Endothelial cell of umbilical vein (primary cell): ENCODE results near the gene XDH. TPM values are rescaled to one million over a fixed set of nuclear protein-coding genes. Genes with fewer than 3 reads are reported as not detected.

Source experiments
- BruUV-seq: library from RNA; stranded (reverse); fragments of 400-500 nt; replicated peaks from 2 replicates; lab custom pipeline; 2021; lab: Mats Ljungman, UMichigan
- CTCF ChIA-PET: fragments of 300-600, 350-600 bp; sonication (Branson Sonifier 250); formaldehyde crosslinking; loops from one replicate; lab custom pipeline; 2021; ENCODE audit warnings: antibody characterized with exemption, inconsistent platforms; lab: Charles Lee
- POLR2A ChIA-PET: fragments of 300-600, 350-600 bp; sonication (Branson Sonifier 250); formaldehyde crosslinking; loops from one replicate; lab custom pipeline; 2021; ENCODE audit warnings: antibody characterized with exemption, inconsistent platforms; lab: Charles Lee
- DNase-seq: peaks from one replicate; pipeline ENCODE4 v3.0.0-alpha.2; 2011; ENCODE audit warnings: low read depth, low spot score
- FAIRE-seq: peaks from 2 replicates; lab custom pipeline; 2011; peaks lifted over from hg19 to GRCh38; lab: Jason Lieb, UNC
- H2AFZ ChIP-seq: 2 replicates; pipeline ENCODE4 v1.6.0; 2012; ENCODE audit warnings: low read depth, low read length, control low read depth, inconsistent platforms
- H3K27ac ChIP-seq: 2 replicates; pipeline ENCODE4 v1.5.1; 2011; ENCODE audit warnings: low read depth, mild to moderate bottlenecking, control low read depth, low read length, moderate library complexity; ENCODE audit not compliant: insufficient read depth
- H3K27me3 ChIP-seq, 2 experiments: 2 replicates each; pipeline versions ENCODE4 v1.6.0 to v1.6.1; 2011; ENCODE audit warnings: low read length in 2 of 2, mixed read lengths in 1 of 2; ENCODE audit not compliant: control insufficient read depth in 2 of 2, insufficient read depth in 2 of 2
- H3K36me3 ChIP-seq, 2 experiments: 2 replicates in 1 of 2; 3 replicates in 1 of 2; pipeline ENCODE4 v1.5.1; 2011; ENCODE audit warnings: low read length in 2 of 2, mild to moderate bottlenecking in 1 of 2, moderate library complexity in 1 of 2; ENCODE audit not compliant: control insufficient read depth in 2 of 2, insufficient read depth in 2 of 2; ENCODE audit errors: extremely low read depth in 1 of 2
- H3K4me1 ChIP-seq: 3 replicates; pipeline ENCODE4 v1.5.1; 2011; ENCODE audit warnings: mild to moderate bottlenecking, low read length; ENCODE audit not compliant: control insufficient read depth, insufficient read depth; ENCODE audit errors: extremely low read depth
- H3K4me2 ChIP-seq: 2 replicates; pipeline ENCODE4 v1.6.1; 2011; ENCODE audit warnings: low read length, control low read depth, mixed read lengths; ENCODE audit not compliant: insufficient read depth
- H3K4me3 ChIP-seq, 3 experiments: fragments of 200-600 bp in 1 of 3; sonication (generic), shearing (Covaris generic) in 1 of 3; replicated peaks in 1 of 3; 2 replicates each; pipeline ENCODE4 v1.5.1; 2011 to 2016; ENCODE audit warnings: control low read depth in 3 of 3, low read length in 3 of 3, mild to moderate bottlenecking in 2 of 3, inconsistent platforms in 1 of 3, low read depth in 1 of 3, moderate library complexity in 1 of 3; ENCODE audit not compliant: insufficient read depth in 1 of 3
- H3K79me2 ChIP-seq: 2 replicates; pipeline ENCODE4 v1.6.0; 2012; ENCODE audit warnings: low read length, inconsistent platforms; ENCODE audit not compliant: control insufficient read depth, insufficient read depth
- H3K9ac ChIP-seq: replicated peaks from 2 replicates; pipeline ENCODE3; 2011; ENCODE audit warnings: low read length, control low read depth; ENCODE audit not compliant: insufficient read depth; ENCODE audit errors: extremely low read depth
- H3K9me1 ChIP-seq: replicated peaks from 3 replicates; pipeline ENCODE4 v1.6.0; 2011; ENCODE audit warnings: mild to moderate bottlenecking, low read length; ENCODE audit not compliant: control insufficient read depth, insufficient read depth; ENCODE audit errors: extremely low read depth
- H3K9me3 ChIP-seq: replicated peaks from 2 replicates; pipeline ENCODE4 v1.5.1; 2012; ENCODE audit warnings: low read length, inconsistent platforms; ENCODE audit not compliant: control insufficient read depth, insufficient read depth
- H4K20me1 ChIP-seq: replicated peaks from 2 replicates; pipeline ENCODE3; 2011; ENCODE audit warnings: mild to moderate bottlenecking, low read length; ENCODE audit not compliant: control insufficient read depth, insufficient read depth; ENCODE audit errors: extremely low read depth
- EZH2 ChIP-seq: IDR thresholded peaks from 2 replicates; pipeline ENCODE4 v1.6.1; 2012; ENCODE audit warnings: borderline replicate concordance, low read depth, mild to moderate bottlenecking, moderate library complexity, low read length, inconsistent platforms; ENCODE audit not compliant: severe bottlenecking
- FOS ChIP-seq: IDR thresholded peaks from 2 replicates; pipeline ENCODE4 v1.6.1; 2011; ENCODE audit warnings: mild to moderate bottlenecking, low read length, moderate library complexity, borderline replicate concordance; ENCODE audit not compliant: insufficient read depth
- GATA2 ChIP-seq: IDR thresholded peaks from 2 replicates; pipeline ENCODE4 v1.7.0; 2011; ENCODE audit warnings: low read depth, mild to moderate bottlenecking, moderate library complexity, mixed read lengths, low read length; ENCODE audit not compliant: insufficient read length, insufficient read depth
- JUN ChIP-seq: IDR thresholded peaks from 2 replicates; pipeline ENCODE4 v1.6.1; 2011; ENCODE audit warnings: borderline replicate concordance, low read depth; ENCODE audit not compliant: insufficient read length, insufficient read depth
- MAX ChIP-seq: IDR thresholded peaks from 2 replicates; pipeline ENCODE4 v1.6.1; 2011; ENCODE audit not compliant: insufficient read depth, insufficient read length
- MYC ChIP-seq: IDR thresholded peaks from one replicate; pipeline ENCODE4 v1.6.1; 2011; ENCODE audit warnings: mild to moderate bottlenecking, low read depth, low read length
- POLR2A ChIP-seq: IDR thresholded peaks from 2 replicates; pipeline ENCODE4 v1.6.1; 2012; ENCODE audit warnings: low read depth, mild to moderate bottlenecking, control low read depth, low read length
- POLR2AphosphoS5 ChIP-seq: IDR thresholded peaks from 2 replicates; pipeline ENCODE4 v1.6.1; 2012; ENCODE audit warnings: low read depth, mild to moderate bottlenecking, control low read depth, low read length, moderate library complexity; ENCODE audit not compliant: insufficient read depth
- dilution Hi-C: fragments of 300-500 bp; cut with MboI; formaldehyde crosslinking; loops from one replicate; pipeline ENCODE4 v1.15.0; 2019; ENCODE audit warnings: low sequenced_read_pairs; ENCODE audit not compliant: extremely low pct_ligation_motif_present
- intact Hi-C: fragments of 100-400 bp; cut with micrococcal nuclease; formaldehyde crosslinking; loops from one replicate; pipeline ENCODE4 v1.10.0; 2022
- polyA plus RNA-seq, 4 experiments: library from polyadenylated mRNA; depleted of rRNA in 3 of 4; stranded (reverse) in 3 of 4; unstranded in 1 of 4; fragments of >200 nt; gene quantifications; 2 replicates each; pipeline versions ENCODE4 v1.2.1 to v1.2.3, GENCODE V29; 2011 to 2012; ENCODE audit warnings: missing spikeins in 1 of 4
- total RNA-seq: library from RNA; stranded (reverse); gene quantifications from 2 replicates; pipeline ENCODE4 v1.2.3, GENCODE V29; 2021
- TF ChIP-seq, protein P1 (sequence below), 2 donors: IDR thresholded peaks; 1 replicate in 1 of 2; 2 replicates in 1 of 2; pipeline ENCODE4 v1.5.1; 2011; ENCODE audit warnings: low read length in 2 of 2, mild to moderate bottlenecking in 2 of 2, moderate library complexity in 2 of 2, control low read depth in 1 of 2, inconsistent platforms in 1 of 2, low read depth in 1 of 2; ENCODE audit not compliant: insufficient read depth in 1 of 2; ENCODE audit errors: extremely low read depth in 1 of 2

The XDH gene
- total and polyA plus RNA-seq, 2 donors (not counting 3 experiments of a cell fraction or from before 2014, with no cell fraction given) = not detected

DNA sequence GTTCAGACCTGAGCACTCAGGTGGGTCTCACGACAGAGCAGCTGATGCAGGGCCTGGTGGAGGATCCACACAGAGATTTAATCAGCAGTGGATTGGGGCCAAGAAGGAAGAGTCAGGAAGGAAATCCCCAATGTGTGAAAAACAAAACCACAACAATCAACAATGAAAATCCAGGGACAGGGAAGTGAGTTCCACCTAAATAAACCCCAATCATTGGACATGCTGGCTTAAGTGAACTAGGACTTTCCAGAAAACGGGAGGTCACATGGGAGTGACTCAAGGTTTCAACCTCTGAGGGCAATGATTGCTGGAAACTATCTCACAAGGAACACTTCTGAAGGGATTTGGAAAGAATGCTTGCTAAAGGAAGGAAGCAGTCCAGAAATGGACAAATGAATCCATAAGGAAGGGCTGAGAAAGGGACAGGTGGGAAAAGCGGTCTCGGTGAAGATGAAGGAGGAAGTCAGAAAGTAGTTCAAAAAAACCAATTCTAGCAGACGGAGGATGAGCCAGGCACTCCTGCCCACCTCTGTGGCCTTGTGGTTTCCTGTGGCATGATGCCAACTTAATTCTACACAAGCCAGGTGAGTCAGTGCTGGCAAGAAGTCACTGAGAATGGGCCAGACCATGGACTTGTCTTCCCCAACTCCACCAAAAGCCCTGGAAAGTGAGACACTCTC, 15.4 kb upstream of the XDH start:
- Histone ChIP-seq H3K9ac (no peak overlapping the region), H3K27ac (no peak overlapping the region), H3K9me1 (no peaks in the 10 kb centered on the region), H2AFZ (no peak overlapping the region), H3K79me2 (no peaks in the 10 kb centered on the region), H3K4me1 (no peaks in the 10 kb centered on the region), H3K9me3 (no peaks in the 10 kb centered on the region), H3K27me3 (no peaks in the 10 kb centered on the region), H3K4me3 (no peak overlapping the region), H4K20me1 (no peaks in the 10 kb centered on the region), H3K4me2 (no peak overlapping the region), H3K36me3 (no peaks in the 10 kb centered on the region)
- DNase-seq (no peak), FAIRE-seq (no peak)
- intact Hi-C loops = no loop called here
- ChIA-PET POLR2A (no interaction called here), CTCF (no interaction called here)
- no TSS peak for BruUV-seq
- dilution Hi-C loops = no loop called here
- TF ChIP-seq POLR2AphosphoS5 (no peak), MYC (no peak), FOS (no peak), JUN (no peak), MAX (no peak), POLR2A (no peak), EZH2 (no peak), GATA2 (no peak)
- TF ChIP-seq, protein P1, sequence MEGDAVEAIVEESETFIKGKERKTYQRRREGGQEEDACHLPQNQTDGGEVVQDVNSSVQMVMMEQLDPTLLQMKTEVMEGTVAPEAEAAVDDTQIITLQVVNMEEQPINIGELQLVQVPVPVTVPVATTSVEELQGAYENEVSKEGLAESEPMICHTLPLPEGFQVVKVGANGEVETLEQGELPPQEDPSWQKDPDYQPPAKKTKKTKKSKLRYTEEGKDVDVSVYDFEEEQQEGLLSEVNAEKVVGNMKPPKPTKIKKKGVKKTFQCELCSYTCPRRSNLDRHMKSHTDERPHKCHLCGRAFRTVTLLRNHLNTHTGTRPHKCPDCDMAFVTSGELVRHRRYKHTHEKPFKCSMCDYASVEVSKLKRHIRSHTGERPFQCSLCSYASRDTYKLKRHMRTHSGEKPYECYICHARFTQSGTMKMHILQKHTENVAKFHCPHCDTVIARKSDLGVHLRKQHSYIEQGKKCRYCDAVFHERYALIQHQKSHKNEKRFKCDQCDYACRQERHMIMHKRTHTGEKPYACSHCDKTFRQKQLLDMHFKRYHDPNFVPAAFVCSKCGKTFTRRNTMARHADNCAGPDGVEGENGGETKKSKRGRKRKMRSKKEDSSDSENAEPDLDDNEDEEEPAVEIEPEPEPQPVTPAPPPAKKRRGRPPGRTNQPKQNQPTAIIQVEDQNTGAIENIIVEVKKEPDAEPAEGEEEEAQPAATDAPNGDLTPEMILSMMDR (IDR thresholded peaks at IDR 0.05; ENCODE audit: extremely low read depth in 1 of 2, insufficient read depth in 1 of 2, low read depth in 1 of 2, low read length in 2 of 2) = no peak
